Measurements from ENCODE around the gene TMEM175.

Gene TMEM175

GRCh38 chr4:898869-899555, 33.2 kb upstream of the TMEM175 start:
- no peak for DNase-seq (ENCODE audit: low read depth)

- DNase-seq (ENCODE audit: low read depth) = no peak
Measured at GRCh38 chr4:899556-899906, 32.7 kb upstream of the TMEM175 start.

- DNase-seq (ENCODE audit: low read depth) = no peak
Measured at GRCh38 chr4:900073-900472, 32.2 kb upstream of the TMEM175 start.

- no peak for DNase-seq (ENCODE audit: low read depth)
Measured at GRCh38 chr4:900721-901120, 31.5 kb upstream of the TMEM175 start.

GRCh38 chr4:901192-901910, 30.9 kb upstream of the TMEM175 start:
- no peak for DNase-seq (ENCODE audit: low read depth)

GRCh38 chr4:903066-904046, 28.9 kb upstream of the TMEM175 start:
- no peak for DNase-seq (ENCODE audit: low read depth)

- no peak for DNase-seq (ENCODE audit: low read depth)
Measured at GRCh38 chr4:905485-906338, 26.5 kb upstream of the TMEM175 start.

GRCh38 chr4:906339-907102, 25.7 kb upstream of the TMEM175 start:
- no peak for DNase-seq (ENCODE audit: low read depth)

- DNase-seq (ENCODE audit: low read depth) = no peak
Measured at GRCh38 chr4:907103-907400, 25.2 kb upstream of the TMEM175 start.

GRCh38 chr4:907691-908425, 24.4 kb upstream of the TMEM175 start:
- no peak for DNase-seq (ENCODE audit: low read depth)

GRCh38 chr4:909131-909571, 23.1 kb upstream of the TMEM175 start:
- DNase-seq (ENCODE audit: low read depth) = no peak

GRCh38 chr4:909821-910220, 22.4 kb upstream of the TMEM175 start:
- no peak for DNase-seq (ENCODE audit: low read depth)

GRCh38 chr4:910366-911091, 21.7 kb upstream of the TMEM175 start:
- DNase-seq (ENCODE audit: low read depth) = no peak

GRCh38 chr4:911221-911751, 21.0 kb upstream of the TMEM175 start:
- DNase-seq (ENCODE audit: low read depth) = no peak

GRCh38 chr4:911871-912490, 20.3 kb upstream of the TMEM175 start:
- DNase-seq (ENCODE audit: low read depth) = no peak

GRCh38 chr4:912548-913279, 19.5 kb upstream of the TMEM175 start:
- DNase-seq (ENCODE audit: low read depth) = no peak

- no peak for DNase-seq (ENCODE audit: low read depth)
Measured at GRCh38 chr4:913280-913618, 19.0 kb upstream of the TMEM175 start.

- DNase-seq (ENCODE audit: low read depth) = no peak
Measured at GRCh38 chr4:914531-914930, 17.7 kb upstream of the TMEM175 start.

Measured in GM04503 (cell line).